ENCODE results near the gene ATAD1. TPM values are rescaled to one million over a fixed set of nuclear protein-coding genes. Genes with fewer than 3 reads are reported as not detected.

The ATAD1 gene
- total and polyA plus RNA-seq, 10 of the 15 experiments (the other 5 are each of a cell fraction or from before 2014, with no cell fraction given): 24.7 to 59.3 (median 41.1) TPM

- TF ChIP-seq NFIC (IDR thresholded peaks at IDR 0.05; ENCODE audit: low read depth, low read length) (no peak), MLLT1 (IDR thresholded peaks at IDR 0.05) (no peak), HCFC1 (IDR thresholded peaks at IDR 0.05; ENCODE audit: low read length) (peak; percentile 45; the same call in 1 of the 2 replicates), NR2F1 (conservative IDR thresholded peaks at IDR 0.05) (peak; percentile 93), SRF (IDR thresholded peaks at IDR 0.05; ENCODE audit: low read depth in 2 of 2, low read length in 2 of 2) (no peak), RELB (IDR thresholded peaks at IDR 0.05; ENCODE audit: low read depth) (peak; percentile 69; the same call in 1 of the 2 replicates), ZBTB11 (CRISPR knock-in tag; IDR thresholded peaks at IDR 0.05) (no peak), KDM1A (IDR thresholded peaks at IDR 0.05; ENCODE audit: borderline replicate concordance) (no peak), PAX5 (IDR thresholded peaks at IDR 0.05; ENCODE audit: borderline replicate concordance, low read depth, low read length) (no peak), SREBF1 (IDR thresholded peaks at IDR 0.05; ENCODE audit: low read length) (no peak), KAT2A (conservative IDR thresholded peaks at IDR 0.05; ENCODE audit: control insufficient read depth, low read depth, low read length) (no peak), RCOR1 (conservative IDR thresholded peaks at IDR 0.05; ENCODE audit: low read depth, low read length) (no peak), ZBTB4 (CRISPR knock-in tag; IDR thresholded peaks at IDR 0.05) (no peak), ATF7 (IDR thresholded peaks at IDR 0.05; ENCODE audit: low read depth) (no peak), ESRRA (IDR thresholded peaks at IDR 0.05; ENCODE audit: low read length) (no peak), NR2C1 (IDR thresholded peaks at IDR 0.05) (peak; percentile 95), NRF1 (conservative IDR thresholded peaks at IDR 0.05; ENCODE audit: low read depth, low read length) (peak; percentile 87)
- TF ChIP-seq, protein P1, sequence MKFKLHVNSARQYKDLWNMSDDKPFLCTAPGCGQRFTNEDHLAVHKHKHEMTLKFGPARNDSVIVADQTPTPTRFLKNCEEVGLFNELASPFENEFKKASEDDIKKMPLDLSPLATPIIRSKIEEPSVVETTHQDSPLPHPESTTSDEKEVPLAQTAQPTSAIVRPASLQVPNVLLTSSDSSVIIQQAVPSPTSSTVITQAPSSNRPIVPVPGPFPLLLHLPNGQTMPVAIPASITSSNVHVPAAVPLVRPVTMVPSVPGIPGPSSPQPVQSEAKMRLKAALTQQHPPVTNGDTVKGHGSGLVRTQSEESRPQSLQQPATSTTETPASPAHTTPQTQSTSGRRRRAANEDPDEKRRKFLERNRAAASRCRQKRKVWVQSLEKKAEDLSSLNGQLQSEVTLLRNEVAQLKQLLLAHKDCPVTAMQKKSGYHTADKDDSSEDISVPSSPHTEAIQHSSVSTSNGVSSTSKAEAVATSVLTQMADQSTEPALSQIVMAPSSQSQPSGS (IDR thresholded peaks at IDR 0.05; ENCODE audit: low read length): no peak
These were observed at the start of gene ATAD1 (continued) for GRCh38 chr10:87817609-87818504.

Measured in GM12878 (cell line).